Measurements from ENCODE around the gene DKK2. TPM values are rescaled to one million over a fixed set of nuclear protein-coding genes. Genes with fewer than 3 reads are reported as not detected.

DKK2 gene
- polyA plus RNA-seq, 2 of the 4 experiments (the other 2 are of a cell fraction): not detected

- Histone ChIP-seq H3K9me3 (no peaks in the 10 kb centered on the region), H3K4me2 (no peak overlapping the region), H3K4me3 (no peak overlapping the region), H3K4me1 (no peaks in the 10 kb centered on the region), H3K27ac (no peak overlapping the region)
- no peak for TF ChIP-seq MAX (IDR thresholded peaks at IDR 0.05)
- TF ChIP-seq JUN (IDR thresholded peaks at IDR 0.05): no peak
- TF ChIP-seq HOXB5 (CRISPR knock-in tag; IDR thresholded peaks at IDR 0.05): no peak
- no peak for TF ChIP-seq BHLHE40 (IDR thresholded peaks at IDR 0.05; ENCODE audit: low read depth, low read length)
- TF ChIP-seq POLR2A (IDR thresholded peaks at IDR 0.05; ENCODE audit: low read length): no peak
- TF ChIP-seq BCL3 (IDR thresholded peaks at IDR 0.05): no peak
- no peak for TF ChIP-seq KDM1A (IDR thresholded peaks at IDR 0.05; ENCODE audit: low read depth)
- no peak for TF ChIP-seq HOXA7 (CRISPR knock-in tag; IDR thresholded peaks at IDR 0.05)
- no peak for TF ChIP-seq MAZ (IDR thresholded peaks at IDR 0.05; ENCODE audit: borderline replicate concordance, low read depth, low read length)
- TF ChIP-seq HEYL (CRISPR knock-in tag; IDR thresholded peaks at IDR 0.05): no peak
- TF ChIP-seq HMGXB4 (CRISPR knock-in tag; IDR thresholded peaks at IDR 0.05; ENCODE audit: borderline replicate concordance): no peak
- TF ChIP-seq RARB (CRISPR knock-in tag; IDR thresholded peaks at IDR 0.05): no peak
- TF ChIP-seq SREBF2 (IDR thresholded peaks at IDR 0.05): no peak
- no peak for TF ChIP-seq ESRRA (IDR thresholded peaks at IDR 0.05; ENCODE audit: borderline replicate concordance, low read length)
- no peak for TF ChIP-seq USF2 (IDR thresholded peaks at IDR 0.05)
- no peak for TF ChIP-seq CHD2 (IDR thresholded peaks at IDR 0.05; ENCODE audit: low read length, partially characterized antibody)
- 43% methylated on average over 3 of the region's 3 CpGs for WGBS (ENCODE audit: missing lambda C conversion rate)
- FAIRE-seq (no peak), DNase-seq (ENCODE audit: low read depth in 1 of 2, low spot score in 1 of 2) (no peak), ATAC-seq (no peak)
- CTCF ChIA-PET: no interaction called here
- POLR2A ChIA-PET: no interaction called here
Measured at GRCh38 chr4:107018344-107018735, 17.8 kb downstream of the DKK2 start.

GRCh38 chr4:107017443-107018343, 18.4 kb downstream of the DKK2 start:
- Histone ChIP-seq H3K4me1 (no peaks in the 10 kb centered on the region), H3K27ac (no peak overlapping the region), H3K4me2 (no peak overlapping the region), H3K9me3 (no peaks in the 10 kb centered on the region), H3K4me3 (no peak overlapping the region)
- 14% methylated on average over 7 of the region's 7 CpGs for WGBS (ENCODE audit: missing lambda C conversion rate)
- FAIRE-seq: no peak
- ChIA-PET CTCF (no interaction called here), POLR2A (no interaction called here)
- ATAC-seq: no peak
- TF ChIP-seq MAX (IDR thresholded peaks at IDR 0.05) (no peak), TP53 (CRISPR knock-in tag; IDR thresholded peaks at IDR 0.05) (no peak), MYC (IDR thresholded peaks at IDR 0.05; ENCODE audit: borderline replicate concordance, low read length) (no peak), RAD21 (conservative IDR thresholded peaks at IDR 0.05 in 1 of 2, IDR thresholded peaks at IDR 0.05 in 1 of 2) (no peak), ZSCAN20 (CRISPR knock-in tag; IDR thresholded peaks at IDR 0.05) (no peak), CEBPB (IDR thresholded peaks at IDR 0.05) (no peak), CHD2 (IDR thresholded peaks at IDR 0.05; ENCODE audit: low read length, partially characterized antibody) (no peak)
- no peak for DNase-seq (ENCODE audit: low read depth in 1 of 2, low spot score in 1 of 2)

Data from A549 (cell line).